ENCODE measurements around the gene LST1.

Gene LST1

GRCh38 chr6:31586008-31586407 is at the start of gene LST1:
LST1 (plus strand) TSS chr6:31586277; CDS start chr6:31587300, 1,023 bp downstream.
- Histone ChIP-seq H4K20me1 (ENCODE audit: control insufficient read depth, insufficient read depth, low read depth, low read length) (no peaks in the 10 kb centered on the region), H3K4me2 (ENCODE audit: low read length) (peak within 1 kb of the TSS; percentile 52), H3K79me2 (ENCODE audit: control insufficient read depth, low read length) (no peaks in the 10 kb centered on the region), H3K9me2 (replicated peaks; ENCODE audit: control insufficient read depth, low read length) (no peaks in the 10 kb centered on the region), H3K36me3 (ENCODE audit: control insufficient read depth, low read length) (no peaks in the 10 kb centered on the region), H3F3A (ENCODE audit: control insufficient read depth, insufficient read depth) (peaks cover 13% of the 10 kb centered on the region), H3K27ac (ENCODE audit: low read depth, low read length) (peak within 1 kb of the TSS; percentile 19), H3K27me3 (ENCODE audit: control insufficient read depth, low read length) (peaks cover 17% of the 10 kb centered on the region), H3K4me3 (ENCODE audit: low read length) (peak within 1 kb of the TSS; percentile 8), H3K9me3 (ENCODE audit: control insufficient read depth, insufficient read depth, low read length) (no peaks in the 10 kb centered on the region), H3K4me1 (ENCODE audit: control insufficient read depth, low read length) (peaks cover 52% of the 10 kb centered on the region)
- no peak for TF ChIP-seq EZH2phosphoT487 (IDR thresholded peaks at IDR 0.05; ENCODE audit: borderline replicate concordance, low read length)
- no peak for TF ChIP-seq CTCF (IDR thresholded peaks at IDR 0.05; ENCODE audit: low read depth, low read length, poor library complexity, severe bottlenecking)

- TF ChIP-seq EZH2phosphoT487 (IDR thresholded peaks at IDR 0.05; ENCODE audit: borderline replicate concordance, low read length) (no peak), CTCF (IDR thresholded peaks at IDR 0.05; ENCODE audit: low read depth, low read length, poor library complexity, severe bottlenecking) (no peak)
- Histone ChIP-seq H3K9me2 (replicated peaks; ENCODE audit: control insufficient read depth, low read length) (no peaks in the 10 kb centered on the region), H3K27ac (ENCODE audit: low read depth, low read length) (no peak overlapping the region), H3K27me3 (ENCODE audit: control insufficient read depth, low read length) (no peaks in the 10 kb centered on the region), H3K4me3 (ENCODE audit: low read length) (peak overlapping the region; percentile 98), H3K4me1 (ENCODE audit: control insufficient read depth, low read length) (peaks cover 39% of the 10 kb centered on the region), H3F3A (ENCODE audit: control insufficient read depth, insufficient read depth) (peaks cover 24% of the 10 kb centered on the region), H4K20me1 (ENCODE audit: control insufficient read depth, insufficient read depth, low read depth, low read length) (peaks cover 47% of the 10 kb centered on the region), H3K36me3 (ENCODE audit: control insufficient read depth, low read length) (peaks cover 90% of the 10 kb centered on the region), H3K4me2 (ENCODE audit: low read length) (peak overlapping the region; percentile 70), H3K9me3 (ENCODE audit: control insufficient read depth, insufficient read depth, low read length) (no peaks in the 10 kb centered on the region), H3K79me2 (ENCODE audit: control insufficient read depth, low read length) (peaks cover 97% of the 10 kb centered on the region)
Measured at GRCh38 chr6:31538805-31539400, 47.2 kb upstream of the LST1 start.

DNA sequence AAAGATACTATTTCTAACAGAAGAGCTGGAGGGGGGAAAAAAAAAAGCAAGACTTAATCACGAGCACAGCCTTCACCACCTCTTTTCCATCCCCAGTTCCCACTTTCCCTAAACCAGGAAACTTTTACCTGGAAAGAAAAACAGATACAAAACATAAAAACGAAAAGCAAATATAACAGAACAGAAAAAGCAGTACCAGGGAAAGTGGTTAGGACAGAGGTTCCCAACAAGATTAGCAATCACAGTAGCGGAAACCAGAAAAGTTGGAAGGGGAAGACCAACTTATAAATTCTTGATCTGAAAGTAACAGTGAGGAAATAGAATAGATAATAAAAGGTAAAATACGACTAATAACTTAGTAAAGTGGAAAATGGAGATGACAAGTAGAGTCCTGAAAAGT is 45.4 kb upstream of the LST1 start:
- peaks cover 81% of the 10 kb centered on the region for H3K79me2 ChIP-seq (ENCODE audit: control insufficient read depth, low read length)
- no peak for TF ChIP-seq CTCF (IDR thresholded peaks at IDR 0.05; ENCODE audit: low read depth, low read length, poor library complexity, severe bottlenecking)
- TF ChIP-seq EZH2phosphoT487 (IDR thresholded peaks at IDR 0.05; ENCODE audit: borderline replicate concordance, low read length) = no peak
- H3K36me3 ChIP-seq (ENCODE audit: control insufficient read depth, low read length) = peaks cover 73% of the 10 kb centered on the region
- H3K4me3 ChIP-seq (ENCODE audit: low read length) = peak overlapping the region; percentile 98
- H3K4me2 ChIP-seq (ENCODE audit: low read length) = peak overlapping the region; percentile 70
- H3K4me1 ChIP-seq (ENCODE audit: control insufficient read depth, low read length) = peaks cover 47% of the 10 kb centered on the region
- peaks cover 29% of the 10 kb centered on the region for H3F3A ChIP-seq (ENCODE audit: control insufficient read depth, insufficient read depth)
- H3K27me3 ChIP-seq (ENCODE audit: control insufficient read depth, low read length) = no peaks in the 10 kb centered on the region
- H4K20me1 ChIP-seq (ENCODE audit: control insufficient read depth, insufficient read depth, low read depth, low read length) = peaks cover 38% of the 10 kb centered on the region
- no peaks in the 10 kb centered on the region for H3K9me2 ChIP-seq (replicated peaks; ENCODE audit: control insufficient read depth, low read length)
- no peaks in the 10 kb centered on the region for H3K9me3 ChIP-seq (ENCODE audit: control insufficient read depth, insufficient read depth, low read length)
- H3K27ac ChIP-seq (ENCODE audit: low read depth, low read length) = peak overlapping the region; percentile 88; the same call in 1 of the 2 replicates
